ENCODE measurements around the gene ZHX3. TPM values are rescaled to one million over a fixed set of nuclear protein-coding genes. Genes with fewer than 3 reads are reported as not detected.

The ZHX3 gene
- total and polyA plus RNA-seq, 2 donors (not counting 1 experiment from before 2014, with no cell fraction given): 4.3 to 22.2 TPM

DNA sequence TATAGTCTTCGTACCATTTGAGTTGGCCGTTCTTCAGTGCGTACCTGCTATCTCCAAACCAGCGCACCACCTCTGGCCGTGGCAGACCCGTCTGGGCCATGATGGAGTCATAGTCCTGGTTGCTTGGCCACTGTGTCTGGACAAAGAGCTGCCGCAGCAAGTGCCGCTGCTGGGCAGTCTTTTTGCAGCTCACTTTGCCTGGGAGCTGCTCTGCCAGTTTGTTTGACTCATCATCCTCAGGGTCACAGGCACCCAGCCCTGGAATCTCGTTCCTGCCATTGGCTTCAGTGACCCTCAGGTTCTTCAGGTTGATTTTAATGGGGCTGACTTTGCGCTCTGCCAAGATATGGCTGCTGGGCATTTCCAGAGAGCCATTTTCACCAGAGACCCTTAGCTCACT, 115.1 kb downstream of the ZHX3 start:
- Histone ChIP-seq H3K9me3 (ENCODE audit: control extremely low read depth in 1 of 3, control insufficient read depth in 2 of 3, insufficient read depth in 1 of 3, low read length in 2 of 3) (peaks cover 0 to 17% (median 12%) of the 10 kb centered on the region in 3 donors), H4K20me1 (ENCODE audit: control insufficient read depth, insufficient read depth, low read length, poor library complexity, severe bottlenecking) (no peaks in the 10 kb centered on the region), H3K9ac (ENCODE audit: low read length) (no peak overlapping the region), H3K27me3 (replicated peaks in 1 of 4; ENCODE audit: control extremely low read depth in 1 of 4, control insufficient read depth in 3 of 4, insufficient read depth in 4 of 4, low read length in 3 of 4) (no peaks in the 10 kb centered on the region), H2AFZ (ENCODE audit: insufficient read depth, low read depth, low read length, poor library complexity, severe bottlenecking) (no peak overlapping the region), H3K36me3 (replicated peaks in 1 of 2; ENCODE audit: control extremely low read depth in 1 of 2, control insufficient read depth in 1 of 2, extremely low read depth in 1 of 2, insufficient read depth in 2 of 2, low read length in 1 of 2) (peaks cover 0 to 10% of the 10 kb centered on the region in 2 experiments), H3K4me2 (replicated peaks; ENCODE audit: low read depth, low read length, poor library complexity, severe bottlenecking) (no peak overlapping the region), H3K79me2 (ENCODE audit: control insufficient read depth, insufficient read depth, low read length) (no peaks in the 10 kb centered on the region), H3K27ac (ENCODE audit: low read length in 2 of 2) (no peak overlapping the region), H3K4me1 (ENCODE audit: control insufficient read depth in 2 of 2, insufficient read depth in 2 of 2, low read length in 2 of 2) (no peaks in the 10 kb centered on the region), H3K4me3 (ENCODE audit: control extremely low read depth in 1 of 5, extremely low read depth in 1 of 5, insufficient read depth in 1 of 5, low read depth in 2 of 5, low read length in 4 of 5) (no peak overlapping the region)
- CTCF ChIA-PET: interaction anchor here (0.9 kb wide), 1 partner anchor 30 kb away, joined by 3 read pairs; no protein-coding TSS in a partner anchor
- POLR2A ChIA-PET: no interaction called here
- 97% methylated on average over 10 of the region's 10 CpGs for WGBS (ENCODE audit: insufficient coverage)
- Mint-ChIP-seq H3K4me3 (no peak overlapping the region), H3K9me3 (ENCODE audit: insufficient read depth) (peaks cover 3% of the 10 kb centered on the region), H3K27me3 (no peaks in the 10 kb centered on the region), H3K27ac (no peak overlapping the region), H3K4me1 (no peaks in the 10 kb centered on the region)
- intact Hi-C loops (cut with micrococcal nuclease): no loop called here
- no peak for TF ChIP-seq EZH2 (IDR thresholded peaks at IDR 0.05; ENCODE audit: borderline replicate concordance, insufficient read depth, low read depth, low read length, poor library complexity, severe bottlenecking)
- TF ChIP-seq, protein P1, sequence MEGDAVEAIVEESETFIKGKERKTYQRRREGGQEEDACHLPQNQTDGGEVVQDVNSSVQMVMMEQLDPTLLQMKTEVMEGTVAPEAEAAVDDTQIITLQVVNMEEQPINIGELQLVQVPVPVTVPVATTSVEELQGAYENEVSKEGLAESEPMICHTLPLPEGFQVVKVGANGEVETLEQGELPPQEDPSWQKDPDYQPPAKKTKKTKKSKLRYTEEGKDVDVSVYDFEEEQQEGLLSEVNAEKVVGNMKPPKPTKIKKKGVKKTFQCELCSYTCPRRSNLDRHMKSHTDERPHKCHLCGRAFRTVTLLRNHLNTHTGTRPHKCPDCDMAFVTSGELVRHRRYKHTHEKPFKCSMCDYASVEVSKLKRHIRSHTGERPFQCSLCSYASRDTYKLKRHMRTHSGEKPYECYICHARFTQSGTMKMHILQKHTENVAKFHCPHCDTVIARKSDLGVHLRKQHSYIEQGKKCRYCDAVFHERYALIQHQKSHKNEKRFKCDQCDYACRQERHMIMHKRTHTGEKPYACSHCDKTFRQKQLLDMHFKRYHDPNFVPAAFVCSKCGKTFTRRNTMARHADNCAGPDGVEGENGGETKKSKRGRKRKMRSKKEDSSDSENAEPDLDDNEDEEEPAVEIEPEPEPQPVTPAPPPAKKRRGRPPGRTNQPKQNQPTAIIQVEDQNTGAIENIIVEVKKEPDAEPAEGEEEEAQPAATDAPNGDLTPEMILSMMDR (IDR thresholded peaks at IDR 0.05): no peak
- DNase-seq (no peak), ATAC-seq (ENCODE audit: low read depth) (no peak)

- WGBS (ENCODE audit: insufficient coverage): over 99% methylated on average over 8 of the region's 8 CpGs
- CTCF ChIA-PET: interaction anchor here (1.7 kb wide), 1 partner anchor 12 kb away, joined by 4 read pairs; no protein-coding TSS in a partner anchor
- H3K4me3 ChIP-seq (ENCODE audit: control extremely low read depth in 1 of 5, extremely low read depth in 1 of 5, insufficient read depth in 1 of 5, low read depth in 2 of 5, low read length in 4 of 5): no peak overlapping the region
- no peak overlapping the region for H2AFZ ChIP-seq (ENCODE audit: insufficient read depth, low read depth, low read length, poor library complexity, severe bottlenecking)
- H3K4me2 ChIP-seq (replicated peaks; ENCODE audit: low read depth, low read length, poor library complexity, severe bottlenecking): no peak overlapping the region
- no peak overlapping the region for H3K27ac Mint-ChIP-seq
- peaks cover 0 to 10% of the 10 kb centered on the region in 2 experiments for H3K36me3 ChIP-seq (replicated peaks in 1 of 2; ENCODE audit: control extremely low read depth in 1 of 2, control insufficient read depth in 1 of 2, extremely low read depth in 1 of 2, insufficient read depth in 2 of 2, low read length in 1 of 2)
- TF ChIP-seq, protein P1 (IDR thresholded peaks at IDR 0.05): no peak
- no peak for TF ChIP-seq EZH2 (IDR thresholded peaks at IDR 0.05; ENCODE audit: borderline replicate concordance, insufficient read depth, low read depth, low read length, poor library complexity, severe bottlenecking)
- DNase-seq (no peak), ATAC-seq (ENCODE audit: low read depth) (no peak)
- peaks cover 0 to 17% (median 12%) of the 10 kb centered on the region in 3 donors for H3K9me3 ChIP-seq (ENCODE audit: control extremely low read depth in 1 of 3, control insufficient read depth in 2 of 3, insufficient read depth in 1 of 3, low read length in 2 of 3)
- intact Hi-C loops (cut with micrococcal nuclease): no loop called here
- H3K27ac ChIP-seq (ENCODE audit: low read length in 2 of 2): no peak overlapping the region
- no peaks in the 10 kb centered on the region for H4K20me1 ChIP-seq (ENCODE audit: control insufficient read depth, insufficient read depth, low read length, poor library complexity, severe bottlenecking)
- H3K27me3 ChIP-seq (replicated peaks in 1 of 4; ENCODE audit: control extremely low read depth in 1 of 4, control insufficient read depth in 3 of 4, insufficient read depth in 4 of 4, low read length in 3 of 4): no peaks in the 10 kb centered on the region
- H3K79me2 ChIP-seq (ENCODE audit: control insufficient read depth, insufficient read depth, low read length): no peaks in the 10 kb centered on the region
- H3K4me1 ChIP-seq (ENCODE audit: control insufficient read depth in 2 of 2, insufficient read depth in 2 of 2, low read length in 2 of 2): no peaks in the 10 kb centered on the region
- no peak overlapping the region for H3K4me3 Mint-ChIP-seq
- no peak overlapping the region for H3K9ac ChIP-seq (ENCODE audit: low read length)
- POLR2A ChIA-PET: no interaction called here
- H3K4me1 Mint-ChIP-seq: no peaks in the 10 kb centered on the region
- H3K9me3 Mint-ChIP-seq (ENCODE audit: insufficient read depth): peaks cover 3% of the 10 kb centered on the region
- no peaks in the 10 kb centered on the region for H3K27me3 Mint-ChIP-seq
Observed at GRCh38 chr20:41201760-41202159, 115.8 kb downstream of the ZHX3 start.

Measured in B cell (primary cell).